ENCODE data around the gene SEC14L5. TPM values are rescaled to one million over a fixed set of nuclear protein-coding genes. Genes with fewer than 3 reads are reported as not detected.
"Not testable (repeated sequence)": the region's sequence is repeated elsewhere in the genome, so short reads cannot be mapped to it uniquely, and the experiment has no call there.

Gene SEC14L5
- total RNA-seq, 1 experiment from 2014 or later: 0.40 TPM

DNA sequence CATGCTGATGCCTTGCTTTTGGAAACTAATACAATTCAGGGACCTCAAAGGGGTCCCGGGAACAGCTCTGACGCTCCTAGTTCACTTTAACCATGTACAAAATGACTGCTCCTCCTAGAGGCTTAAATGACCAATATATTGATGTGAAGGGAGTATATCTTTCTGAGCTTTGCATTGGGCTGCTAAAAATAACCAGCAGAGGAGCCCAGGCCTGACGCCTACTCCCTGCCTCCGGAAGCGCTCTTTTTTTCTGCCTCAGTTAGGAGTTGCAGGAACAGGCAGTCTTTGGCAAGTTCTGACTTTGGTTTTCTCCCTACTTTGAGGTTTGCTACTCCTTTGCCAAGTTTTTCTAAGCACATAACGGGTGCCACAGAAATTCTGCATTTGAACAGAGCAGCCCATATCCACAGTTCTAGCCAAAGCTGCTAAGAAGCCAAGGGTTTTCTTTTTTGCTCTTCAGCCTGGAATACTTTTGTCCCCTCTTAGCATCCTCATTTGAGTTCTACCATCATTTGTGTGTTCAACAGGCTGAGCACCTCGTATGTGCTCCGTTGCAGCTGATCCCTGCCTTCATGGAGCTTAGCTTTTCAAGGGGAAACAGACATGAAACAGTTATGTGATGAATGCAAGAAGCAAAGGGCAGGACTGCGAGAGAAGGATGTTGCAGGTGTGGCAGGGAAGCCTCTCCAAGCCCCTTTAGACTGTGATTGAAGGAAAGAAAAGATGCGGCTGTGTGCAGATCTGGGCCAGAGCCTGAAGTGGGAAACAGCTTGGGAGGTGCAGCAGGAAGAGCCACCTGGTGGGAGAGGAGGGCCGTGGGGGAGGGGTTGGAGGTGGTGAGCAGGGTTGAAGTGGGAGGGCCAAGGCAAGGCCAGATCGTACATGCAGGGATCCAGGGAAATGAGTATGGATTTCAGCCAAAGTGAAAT, 78.4 kb downstream of the SEC14L5 start:
- DNase-seq (ENCODE audit: low read depth): no peak

DNA sequence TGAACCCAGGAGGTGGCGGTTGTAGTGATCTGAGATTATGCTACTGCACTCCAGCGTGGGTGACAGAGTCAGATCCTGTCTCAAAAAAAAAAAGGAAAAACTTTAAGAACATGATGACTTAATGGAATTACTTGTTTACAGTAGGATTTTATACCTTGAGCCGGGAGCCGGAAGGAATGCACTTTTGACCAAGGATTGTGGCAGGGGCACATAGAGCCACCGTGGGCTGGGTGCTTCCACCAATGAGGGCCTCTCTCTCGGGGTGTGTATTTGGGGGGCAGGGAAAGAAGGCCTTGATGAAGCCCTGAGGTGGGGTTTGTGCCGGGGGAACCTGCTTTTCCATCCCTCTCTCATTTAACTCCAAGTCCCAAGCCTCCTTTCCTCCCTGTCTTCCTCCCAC, 82.3 kb downstream of the SEC14L5 start:
- no peak for DNase-seq (ENCODE audit: low read depth)

DNA sequence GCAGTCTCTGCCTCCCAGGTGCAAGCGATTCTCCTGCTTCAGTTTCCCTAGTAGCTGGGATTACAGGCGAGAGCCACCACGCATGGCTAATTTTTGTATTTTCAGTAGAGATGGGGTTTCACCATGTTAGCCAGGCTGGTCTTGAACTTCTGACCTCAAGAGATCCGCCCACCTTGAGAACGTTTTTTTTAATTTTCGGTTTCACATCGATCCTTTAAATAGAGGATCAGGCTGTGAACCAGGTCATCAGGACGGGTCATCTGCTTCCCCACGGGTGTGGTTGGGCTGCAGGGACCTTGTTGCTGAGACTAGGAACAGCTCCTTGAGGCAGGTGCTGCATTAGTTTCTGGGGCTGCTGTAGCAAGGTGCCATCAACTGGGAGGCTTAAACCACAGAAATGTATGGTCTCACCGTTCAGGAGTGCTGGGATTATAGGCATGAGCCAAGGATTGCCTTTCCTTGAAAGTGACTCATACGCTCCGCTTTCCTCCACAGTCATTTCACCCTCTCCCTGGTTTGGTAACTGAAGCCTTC, 83.5 kb downstream of the SEC14L5 start:
- DNase-seq (ENCODE audit: low read depth): peak; percentile 85

DNA sequence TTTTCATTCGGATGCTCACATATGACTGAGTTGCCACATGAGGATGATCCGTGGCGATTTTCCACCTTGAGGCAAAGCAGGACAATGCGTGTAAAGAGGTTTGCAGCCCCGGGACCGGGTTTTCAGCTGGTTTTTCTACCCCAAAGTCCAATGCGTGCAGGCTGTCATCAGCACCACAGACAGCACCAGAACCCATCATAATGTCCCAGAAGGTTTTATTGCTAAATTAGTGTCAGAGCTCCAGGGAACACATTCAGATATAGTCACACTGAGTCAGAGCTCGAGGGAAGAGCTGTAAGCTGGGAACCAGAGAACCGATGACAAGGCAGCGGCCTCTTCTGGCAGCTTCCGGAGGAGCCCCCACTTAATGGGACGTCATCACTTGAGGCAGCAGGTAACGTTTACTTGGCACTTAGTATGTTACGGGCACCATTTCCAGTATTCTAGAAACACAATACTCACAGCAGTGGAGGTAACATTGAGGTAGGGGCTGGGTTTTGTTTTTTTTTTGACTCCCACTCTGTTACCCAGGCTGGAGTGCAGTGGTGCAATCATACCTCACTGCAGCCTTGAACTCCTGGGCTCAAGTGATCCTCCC, 84.5 kb downstream of the SEC14L5 start:
- peak; percentile 41 for DNase-seq (ENCODE audit: low read depth)

GRCh38 chr16:5044011-5044540, 85.9 kb downstream of the SEC14L5 start:
- DNase-seq (ENCODE audit: low read depth): no peak

DNA sequence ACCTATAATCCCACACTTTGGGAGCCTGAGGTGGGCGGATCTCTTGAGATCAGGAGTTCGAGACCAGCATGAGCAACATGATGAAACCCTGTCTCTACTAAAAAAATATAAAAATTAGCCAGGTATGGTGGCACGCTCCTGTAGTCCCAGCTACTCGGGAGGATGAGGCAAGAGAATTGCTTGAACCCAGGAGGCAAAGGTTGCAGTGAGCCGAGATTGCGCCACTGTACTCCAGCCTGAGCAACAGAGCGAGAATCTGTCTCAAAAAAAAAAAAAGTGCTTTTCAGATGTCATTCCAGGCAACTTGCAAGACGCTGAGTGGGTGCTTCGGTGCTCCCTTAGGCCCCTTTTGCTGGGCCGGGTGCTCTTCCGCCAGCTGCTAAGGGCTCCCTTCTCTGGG, 86.5 kb downstream of the SEC14L5 start:
- not testable (repeated sequence) for DNase-seq (ENCODE audit: low read depth)

DNA sequence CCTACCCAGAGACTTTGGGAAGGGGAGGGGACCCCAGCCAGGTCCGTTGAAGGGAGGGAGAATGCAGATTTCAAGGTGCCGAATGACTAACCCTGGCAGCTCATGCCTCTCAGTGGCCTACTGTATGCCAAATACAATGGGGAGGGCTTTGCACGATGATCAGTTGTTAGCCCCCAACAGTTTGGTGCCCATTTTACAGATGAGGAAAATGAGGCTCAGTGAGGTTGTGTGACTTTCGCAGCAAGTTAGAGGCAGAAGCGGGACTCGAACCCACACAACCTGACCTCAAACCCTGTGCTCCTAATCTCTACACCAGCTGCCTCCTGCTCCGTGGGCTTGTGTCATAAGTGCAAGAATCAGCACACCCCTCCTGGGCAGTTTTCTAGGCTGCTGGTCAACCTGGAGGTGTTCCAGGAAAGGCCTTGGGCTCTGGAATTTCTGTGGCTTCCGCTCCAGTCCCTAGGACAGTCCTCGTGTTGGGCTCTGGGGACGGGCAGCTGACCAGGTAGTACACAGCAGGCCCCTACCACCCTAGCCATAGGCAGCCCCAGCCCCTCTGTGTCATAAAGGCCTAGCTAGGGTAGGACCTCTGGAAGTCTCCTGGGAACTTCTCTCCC, 87.5 kb downstream of the SEC14L5 start:
- DNase-seq (ENCODE audit: low read depth): no peak

DNA sequence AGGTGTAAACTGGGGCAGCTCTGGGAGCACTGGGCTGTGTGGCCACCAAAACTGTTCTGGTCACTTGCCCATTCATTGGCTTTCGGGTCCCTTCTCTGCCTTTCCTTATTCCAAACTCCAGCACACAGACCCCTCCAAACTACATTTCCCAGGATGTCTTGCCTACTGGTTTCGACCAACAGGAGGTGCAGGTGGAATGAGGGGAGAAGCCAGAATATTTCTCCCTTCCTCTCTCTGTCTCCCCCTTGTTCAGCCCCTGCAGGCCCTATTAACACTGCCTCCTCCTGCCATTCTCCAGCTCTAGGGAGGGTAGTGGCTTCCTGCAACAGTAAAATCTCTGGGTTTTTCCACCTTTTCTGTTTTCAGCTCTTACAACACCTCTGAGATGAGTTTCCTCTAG, 88.8 kb downstream of the SEC14L5 start:
- no peak for DNase-seq (ENCODE audit: low read depth)

DNA sequence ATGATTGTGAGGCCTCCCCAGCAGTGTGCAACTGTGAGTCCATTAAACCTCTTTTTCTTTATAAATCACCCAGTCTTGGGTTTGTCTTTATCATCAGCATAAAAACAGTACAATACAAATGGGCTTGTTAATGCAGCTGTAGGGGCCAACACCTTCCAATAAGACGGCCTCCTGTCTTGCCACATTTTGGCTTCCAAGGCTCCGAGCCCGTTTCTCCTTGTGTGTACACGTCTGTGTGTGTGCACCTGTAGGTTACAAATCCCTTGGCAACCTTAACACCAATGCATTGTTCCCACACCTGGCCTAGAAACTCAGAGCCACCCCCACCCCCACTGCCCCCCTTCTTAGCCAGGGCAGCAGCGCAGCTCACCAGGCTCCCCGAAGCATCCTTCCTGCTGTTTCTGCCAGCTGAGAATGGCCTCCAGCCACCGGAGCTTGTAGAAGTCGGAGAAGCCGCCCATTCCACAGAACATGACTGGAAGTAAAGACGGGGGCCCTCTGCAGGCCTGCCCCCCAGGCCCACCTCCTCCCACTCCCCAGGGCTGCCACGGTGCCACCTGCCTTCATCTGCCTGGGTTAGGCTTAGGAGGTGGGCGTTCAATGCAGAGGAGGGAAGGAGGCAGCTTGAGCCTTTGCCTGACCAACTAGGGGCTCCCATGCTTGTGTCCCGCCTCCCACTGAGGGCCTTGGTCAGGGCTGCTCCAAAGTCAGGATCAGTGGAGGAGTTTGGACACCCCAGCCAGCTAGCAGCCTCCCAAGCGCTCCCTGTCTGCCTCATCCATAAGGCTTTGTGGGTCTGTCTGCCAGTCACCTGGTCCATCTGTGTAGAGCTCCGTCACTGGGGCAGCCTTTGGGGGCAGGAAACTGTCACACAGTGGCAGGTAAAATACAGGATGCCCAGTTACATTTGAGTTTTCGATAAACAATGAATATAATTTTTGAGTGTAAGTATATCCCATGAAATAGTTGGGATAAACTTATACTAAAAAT, 97.0 kb downstream of the SEC14L5 start:
- no peak for DNase-seq (ENCODE audit: low read depth)

- DNase-seq (ENCODE audit: low read depth): peak; percentile 45
Observed at GRCh38 chr16:5056352-5056751, 98.2 kb downstream of the SEC14L5 start.

GRCh38 chr16:5058476-5058875, 100.3 kb downstream of the SEC14L5 start:
- no peak for DNase-seq (ENCODE audit: low read depth)

DNA sequence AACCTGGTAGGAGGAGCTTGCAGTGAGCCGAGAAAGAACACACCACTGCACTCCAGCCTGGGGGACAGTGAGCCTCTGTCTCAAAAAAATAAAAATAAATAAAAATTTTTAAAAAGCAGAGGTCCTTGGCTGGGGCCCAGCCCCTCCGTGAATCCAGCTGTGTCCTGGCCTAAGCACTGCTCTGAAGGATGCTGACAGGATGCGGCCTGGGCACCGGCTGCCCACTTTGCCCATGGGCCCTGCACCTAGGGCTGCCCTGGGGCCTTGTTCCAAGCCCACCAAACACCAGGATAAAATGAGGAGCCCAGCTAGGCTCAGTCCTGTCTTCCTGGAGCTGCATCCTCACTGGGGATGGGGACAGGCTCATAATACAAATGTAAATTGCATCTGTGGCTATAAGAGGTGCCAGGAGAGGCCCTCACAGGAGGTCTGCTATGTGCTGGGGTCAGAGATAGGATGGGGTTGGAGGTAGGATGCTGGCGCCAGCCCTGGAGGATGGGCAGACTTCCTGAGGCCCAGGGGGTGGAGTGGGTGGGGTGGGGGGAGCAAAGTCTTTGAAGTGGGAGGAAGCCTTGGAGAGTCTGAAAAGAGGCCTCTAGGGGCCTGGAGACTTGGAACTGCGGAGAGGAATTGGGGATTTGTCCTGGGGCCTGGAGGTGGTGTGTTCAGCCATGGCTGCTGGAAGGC, 101.4 kb downstream of the SEC14L5 start:
- DNase-seq (ENCODE audit: low read depth): no peak

GRCh38 chr16:5060073-5060641, 102.0 kb downstream of the SEC14L5 start:
- no peak for DNase-seq (ENCODE audit: low read depth)

DNA sequence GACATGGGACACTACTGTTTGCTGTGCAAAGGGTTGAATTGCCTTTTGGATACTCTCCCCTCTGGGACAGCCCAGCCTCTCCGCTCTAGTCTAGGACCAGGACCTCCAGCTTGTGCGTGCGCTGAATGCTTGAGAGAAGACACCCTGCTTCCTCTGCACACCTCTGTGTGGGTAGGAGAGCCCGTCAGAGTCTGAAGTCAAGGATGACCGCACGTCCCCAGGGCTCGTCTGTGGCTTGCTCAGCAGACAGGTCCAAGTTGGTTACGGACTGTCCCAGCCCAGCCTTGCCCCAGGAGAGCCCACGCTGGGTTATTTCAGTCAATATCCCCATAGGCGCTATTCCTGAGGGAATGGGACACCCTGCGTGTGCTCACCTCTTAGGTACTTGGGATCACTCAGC, 103.9 kb downstream of the SEC14L5 start:
- DNase-seq (ENCODE audit: low read depth): no peak

DNA sequence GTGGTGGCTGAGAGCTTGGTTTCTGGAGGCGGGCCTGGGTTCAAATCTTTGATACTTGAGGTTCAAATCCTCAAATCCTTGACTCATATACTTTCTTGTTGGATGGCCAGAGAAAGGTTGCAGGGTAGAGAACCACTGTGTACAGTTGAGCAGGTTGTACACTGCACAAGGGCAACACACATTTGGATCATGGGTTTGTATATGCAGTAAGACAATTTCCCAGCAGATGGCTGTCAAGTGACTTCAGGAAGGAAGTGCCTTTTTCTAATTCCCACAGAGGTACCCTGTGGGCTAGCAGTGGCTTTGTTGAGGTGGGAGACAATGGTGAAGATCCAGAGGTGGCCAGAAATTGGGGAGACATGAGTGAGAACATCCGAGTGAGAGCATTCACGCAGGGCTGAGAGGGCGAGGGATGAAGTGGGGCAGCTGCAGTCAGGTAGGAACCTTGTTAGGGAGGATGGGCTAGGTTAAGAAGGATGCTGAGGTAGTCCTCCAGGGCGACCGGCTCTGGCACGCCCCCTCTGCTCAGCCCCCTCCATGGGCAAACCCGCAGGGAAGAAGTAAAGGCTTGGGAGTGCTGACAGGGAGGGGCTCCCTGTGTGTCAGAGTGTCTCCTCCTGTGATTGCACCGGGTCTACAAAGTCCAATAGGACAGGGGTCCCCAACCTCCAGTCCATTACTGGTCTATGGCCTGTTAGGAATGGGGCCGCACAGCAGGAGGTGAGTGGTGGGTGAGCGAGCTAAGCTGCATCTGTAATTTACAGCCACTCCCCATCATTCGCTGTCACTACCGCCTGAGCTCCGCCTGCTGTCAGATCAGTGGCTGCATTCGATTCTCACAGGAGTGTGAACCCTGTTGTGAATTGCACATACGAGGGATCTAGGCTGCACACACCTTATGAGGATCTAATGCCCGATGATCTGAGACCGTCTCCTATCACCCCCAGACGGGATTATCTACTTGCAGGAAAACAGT, 104.9 kb downstream of the SEC14L5 start:
- DNase-seq (ENCODE audit: low read depth): no peak

DNA sequence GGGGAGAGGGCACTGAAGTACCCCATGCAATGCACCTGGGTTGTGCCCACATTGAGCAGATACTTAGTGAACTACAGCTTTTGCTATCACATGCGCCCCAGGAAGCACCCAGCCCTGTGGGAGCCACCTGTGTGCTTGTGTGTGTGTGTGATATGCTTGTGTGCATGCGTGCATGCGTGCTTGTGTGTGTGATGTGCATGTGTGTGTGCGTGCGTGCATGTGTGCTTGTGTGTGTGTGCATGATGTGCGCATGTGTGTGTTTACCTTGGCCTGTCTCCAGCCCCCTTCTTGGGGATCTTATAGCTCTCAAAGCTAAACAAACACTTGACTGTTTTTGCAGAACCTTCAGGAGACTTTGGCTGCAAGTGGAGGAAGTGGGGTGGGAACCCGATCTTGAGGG, 106.8 kb downstream of the SEC14L5 start:
- peak; percentile 27 for DNase-seq (ENCODE audit: low read depth)

- no peak for DNase-seq (ENCODE audit: low read depth)
Observed at GRCh38 chr16:5065326-5065725, 107.2 kb downstream of the SEC14L5 start.

GRCh38 chr16:5065813-5066212, 107.7 kb downstream of the SEC14L5 start, which contains the start of gene C16orf89:
Gene C16orf89 (minus strand): TSS chr16:5065956. CDS start chr16:5065908, 48 bp downstream.
- no peak for DNase-seq (ENCODE audit: low read depth)

- no peak for DNase-seq (ENCODE audit: low read depth)
Observed at GRCh38 chr16:5066511-5066910, 108.4 kb downstream of the SEC14L5 start.
